Measurements from ENCODE around the gene DUSP19. TPM values are rescaled to one million over a fixed set of nuclear protein-coding genes. Genes with fewer than 3 reads are reported as not detected.

The DUSP19 gene
- total RNA-seq, 1 experiment from 2014 or later = 0.26 TPM

GRCh38 chr2:183105402-183106134 is 27.0 kb downstream of the DUSP19 start:
- H3K9ac ChIP-seq (ENCODE audit: low read length) = no peak overlapping the region
- H3K9me3 ChIP-seq (ENCODE audit: low read length) = no peaks in the 10 kb centered on the region
- no peaks in the 10 kb centered on the region for H3K36me3 ChIP-seq (ENCODE audit: insufficient read depth, low read length)
- H3K27ac ChIP-seq (ENCODE audit: low read length) = no peak overlapping the region
- H4K20me1 ChIP-seq (ENCODE audit: insufficient read depth, low read depth, low read length) = no peaks in the 10 kb centered on the region
- no peaks in the 10 kb centered on the region for H3K9me2 ChIP-seq (replicated peaks; ENCODE audit: insufficient read depth, low read length)
- H3K4me1 ChIP-seq (ENCODE audit: low read length) = no peaks in the 10 kb centered on the region
- no peaks in the 10 kb centered on the region for H3K27me3 ChIP-seq (ENCODE audit: low read length)
- H3K79me2 ChIP-seq (ENCODE audit: low read length) = no peaks in the 10 kb centered on the region
- H3K4me2 ChIP-seq (ENCODE audit: low read depth, low read length, poor library complexity, severe bottlenecking) = no peak overlapping the region
- H3K4me3 ChIP-seq (ENCODE audit: low read length) = no peak overlapping the region
- no peak overlapping the region for H2AFZ ChIP-seq (ENCODE audit: low read length)
- DNase-seq = no peak

- Histone ChIP-seq H3K9ac (ENCODE audit: low read length) (no peak overlapping the region), H3K27ac (ENCODE audit: low read length) (no peak overlapping the region), H2AFZ (ENCODE audit: low read length) (no peak overlapping the region), H3K4me1 (ENCODE audit: low read length) (no peaks in the 10 kb centered on the region), H4K20me1 (ENCODE audit: insufficient read depth, low read depth, low read length) (no peaks in the 10 kb centered on the region), H3K79me2 (ENCODE audit: low read length) (no peaks in the 10 kb centered on the region), H3K4me3 (ENCODE audit: low read length) (no peak overlapping the region), H3K4me2 (ENCODE audit: low read depth, low read length, poor library complexity, severe bottlenecking) (no peak overlapping the region), H3K36me3 (ENCODE audit: insufficient read depth, low read length) (no peaks in the 10 kb centered on the region), H3K9me3 (ENCODE audit: low read length) (no peaks in the 10 kb centered on the region), H3K9me2 (replicated peaks; ENCODE audit: insufficient read depth, low read length) (no peaks in the 10 kb centered on the region), H3K27me3 (ENCODE audit: low read length) (no peaks in the 10 kb centered on the region)
- DNase-seq = no peak
Measured at GRCh38 chr2:183112577-183112976, 34.0 kb downstream of the DUSP19 start.

GRCh38 chr2:183113630-183114029 is 35.1 kb downstream of the DUSP19 start:
- H3K27ac ChIP-seq (ENCODE audit: low read length) = no peak overlapping the region
- no peak for DNase-seq
- H3K4me1 ChIP-seq (ENCODE audit: low read length) = no peaks in the 10 kb centered on the region
- H3K36me3 ChIP-seq (ENCODE audit: insufficient read depth, low read length) = no peaks in the 10 kb centered on the region
- H3K4me3 ChIP-seq (ENCODE audit: low read length) = no peak overlapping the region
- no peaks in the 10 kb centered on the region for H3K79me2 ChIP-seq (ENCODE audit: low read length)
- H3K9ac ChIP-seq (ENCODE audit: low read length) = no peak overlapping the region
- H4K20me1 ChIP-seq (ENCODE audit: insufficient read depth, low read depth, low read length) = no peaks in the 10 kb centered on the region
- no peak overlapping the region for H3K4me2 ChIP-seq (ENCODE audit: low read depth, low read length, poor library complexity, severe bottlenecking)
- no peak overlapping the region for H2AFZ ChIP-seq (ENCODE audit: low read length)
- H3K9me2 ChIP-seq (replicated peaks; ENCODE audit: insufficient read depth, low read length) = no peaks in the 10 kb centered on the region
- no peaks in the 10 kb centered on the region for H3K27me3 ChIP-seq (ENCODE audit: low read length)
- no peaks in the 10 kb centered on the region for H3K9me3 ChIP-seq (ENCODE audit: low read length)

GRCh38 chr2:183117226-183117625 is 38.7 kb downstream of the DUSP19 start:
- Histone ChIP-seq H4K20me1 (ENCODE audit: insufficient read depth, low read depth, low read length) (no peaks in the 10 kb centered on the region), H2AFZ (ENCODE audit: low read length) (no peak overlapping the region), H3K4me3 (ENCODE audit: low read length) (no peak overlapping the region), H3K27me3 (ENCODE audit: low read length) (no peaks in the 10 kb centered on the region), H3K9me2 (replicated peaks; ENCODE audit: insufficient read depth, low read length) (no peaks in the 10 kb centered on the region), H3K4me1 (ENCODE audit: low read length) (no peaks in the 10 kb centered on the region), H3K36me3 (ENCODE audit: insufficient read depth, low read length) (no peaks in the 10 kb centered on the region), H3K4me2 (ENCODE audit: low read depth, low read length, poor library complexity, severe bottlenecking) (no peak overlapping the region), H3K9me3 (ENCODE audit: low read length) (no peaks in the 10 kb centered on the region), H3K79me2 (ENCODE audit: low read length) (no peaks in the 10 kb centered on the region), H3K27ac (ENCODE audit: low read length) (no peak overlapping the region), H3K9ac (ENCODE audit: low read length) (no peak overlapping the region)
- DNase-seq = no peak

GRCh38 chr2:183123117-183123958 is 44.8 kb downstream of the DUSP19 start:
- H2AFZ ChIP-seq (ENCODE audit: low read length) = peak overlapping the region; percentile 95
- peaks cover 4% of the 10 kb centered on the region; the same call in 1 of the 2 replicates for H3K36me3 ChIP-seq (ENCODE audit: insufficient read depth, low read length)
- no peaks in the 10 kb centered on the region for H3K9me2 ChIP-seq (replicated peaks; ENCODE audit: insufficient read depth, low read length)
- peaks cover 38% of the 10 kb centered on the region for H3K79me2 ChIP-seq (ENCODE audit: low read length)
- peak overlapping the region; percentile 85 for H3K4me3 ChIP-seq (ENCODE audit: low read length)
- no peak overlapping the region for H3K27ac ChIP-seq (ENCODE audit: low read length)
- no peaks in the 10 kb centered on the region for H4K20me1 ChIP-seq (ENCODE audit: insufficient read depth, low read depth, low read length)
- DNase-seq = no peak
- H3K9me3 ChIP-seq (ENCODE audit: low read length) = no peaks in the 10 kb centered on the region
- peaks cover 26% of the 10 kb centered on the region for H3K4me1 ChIP-seq (ENCODE audit: low read length)
- no peaks in the 10 kb centered on the region for H3K27me3 ChIP-seq (ENCODE audit: low read length)
- peak overlapping the region; percentile 86 for H3K9ac ChIP-seq (ENCODE audit: low read length)
- peak overlapping the region; percentile 87 for H3K4me2 ChIP-seq (ENCODE audit: low read depth, low read length, poor library complexity, severe bottlenecking)

GRCh38 chr2:183123959-183124221 is 45.3 kb downstream of the DUSP19 start:
- Histone ChIP-seq H3K4me2 (ENCODE audit: low read depth, low read length, poor library complexity, severe bottlenecking) (peak overlapping the region; percentile 87), H3K27me3 (ENCODE audit: low read length) (no peaks in the 10 kb centered on the region), H3K79me2 (ENCODE audit: low read length) (peaks cover 43% of the 10 kb centered on the region), H3K9me3 (ENCODE audit: low read length) (no peaks in the 10 kb centered on the region), H3K4me1 (ENCODE audit: low read length) (peaks cover 26% of the 10 kb centered on the region), H3K9me2 (replicated peaks; ENCODE audit: insufficient read depth, low read length) (no peaks in the 10 kb centered on the region), H3K4me3 (ENCODE audit: low read length) (peak overlapping the region; percentile 85), H2AFZ (ENCODE audit: low read length) (peak overlapping the region; percentile 95), H3K27ac (ENCODE audit: low read length) (peak overlapping the region; percentile 88; the same call in 1 of the 2 replicates), H3K9ac (ENCODE audit: low read length) (peak overlapping the region; percentile 86), H3K36me3 (ENCODE audit: insufficient read depth, low read length) (peaks cover 10% of the 10 kb centered on the region; the same call in 1 of the 2 replicates), H4K20me1 (ENCODE audit: insufficient read depth, low read depth, low read length) (no peaks in the 10 kb centered on the region)
- DNase-seq = no peak

GRCh38 chr2:183124222-183124956 is 45.8 kb downstream of the DUSP19 start, which contains the start of gene NUP35:
TSS of gene NUP35 (plus strand) at chr2:183124443. CDS start at chr2:183124458, 15 bp downstream.
- Histone ChIP-seq H3K4me3 (ENCODE audit: low read length) (peak within 1 kb of the TSS; percentile 85), H3K9me2 (replicated peaks; ENCODE audit: insufficient read depth, low read length) (no peaks in the 10 kb centered on the region), H3K27ac (ENCODE audit: low read length) (peak within 1 kb of the TSS; percentile 88), H3K4me2 (ENCODE audit: low read depth, low read length, poor library complexity, severe bottlenecking) (peak within 1 kb of the TSS; percentile 87), H2AFZ (ENCODE audit: low read length) (peak within 1 kb of the TSS; percentile 95), H3K79me2 (ENCODE audit: low read length) (peaks cover 48% of the 10 kb centered on the region), H3K9me3 (ENCODE audit: low read length) (no peaks in the 10 kb centered on the region), H3K27me3 (ENCODE audit: low read length) (no peaks in the 10 kb centered on the region), H3K4me1 (ENCODE audit: low read length) (peaks cover 26% of the 10 kb centered on the region), H4K20me1 (ENCODE audit: insufficient read depth, low read depth, low read length) (no peaks in the 10 kb centered on the region), H3K9ac (ENCODE audit: low read length) (peak within 1 kb of the TSS; percentile 86), H3K36me3 (ENCODE audit: insufficient read depth, low read length) (peaks cover 15% of the 10 kb centered on the region; the same call in 1 of the 2 replicates)
- peak; percentile 97 for DNase-seq

- H2AFZ ChIP-seq (ENCODE audit: low read length) = peak overlapping the region; percentile 95; the same call in 1 of the 2 replicates
Measured at GRCh38 chr2:183124957-183125255, 46.4 kb downstream of the DUSP19 start.

More at GRCh38 chr2:183124957-183125255, 46.4 kb downstream of the DUSP19 start:
- Histone ChIP-seq H4K20me1 (ENCODE audit: insufficient read depth, low read depth, low read length) (no peaks in the 10 kb centered on the region), H3K4me1 (ENCODE audit: low read length) (peaks cover 26% of the 10 kb centered on the region), H3K9ac (ENCODE audit: low read length) (peak overlapping the region; percentile 86), H3K4me2 (ENCODE audit: low read depth, low read length, poor library complexity, severe bottlenecking) (peak overlapping the region; percentile 87), H3K4me3 (ENCODE audit: low read length) (peak overlapping the region; percentile 85), H3K27me3 (ENCODE audit: low read length) (no peaks in the 10 kb centered on the region), H3K27ac (ENCODE audit: low read length) (peak overlapping the region; percentile 88), H3K9me3 (ENCODE audit: low read length) (no peaks in the 10 kb centered on the region), H3K79me2 (ENCODE audit: low read length) (peaks cover 53% of the 10 kb centered on the region), H3K9me2 (replicated peaks; ENCODE audit: insufficient read depth, low read length) (no peaks in the 10 kb centered on the region), H3K36me3 (ENCODE audit: insufficient read depth, low read length) (peaks cover 20% of the 10 kb centered on the region; the same call in 1 of the 2 replicates)
- no peak for DNase-seq
